Naive B cell (primary cell): ENCODE data around the gene PTPRK. TPM values are rescaled to one million over a fixed set of nuclear protein-coding genes. Genes with fewer than 3 reads are reported as not detected.
A peak's percentile ranks its signal among the peaks of the same experiment; 100 is the strongest.

Source experiments
- ATAC-seq, 2 donors: fragments of 150-1000 bp; cut with Tn5 transposase; 2 replicates each; pipeline ENCODE4 v1.10.0; 2021; ENCODE audit warnings: low read depth in 2 of 2, mild to moderate bottlenecking in 2 of 2, moderate library complexity in 2 of 2
- DNase-seq: peaks from one replicate; pipeline ENCODE4 v3.0.0; 2022
- H3K27ac Mint-ChIP-seq, 6 donors: one replicate each; pipeline ENCODE4 v1.8.0; 2020 to 2022; ENCODE audit warnings: mild to moderate bottlenecking in 6 of 6, mixed read lengths in 6 of 6, moderate library complexity in 5 of 6, inconsistent platforms in 2 of 6
- H3K27me3 Mint-ChIP-seq, 3 donors: one replicate each; pipeline ENCODE4 v1.8.0; 2021 to 2022; ENCODE audit warnings: mixed read lengths in 3 of 3, mild to moderate bottlenecking in 1 of 3
- H3K36me3 Mint-ChIP-seq, 2 donors: one replicate each; pipeline ENCODE4 v1.8.0; 2020 to 2022; ENCODE audit warnings: mixed read lengths in 2 of 2, inconsistent platforms in 1 of 2, mild to moderate bottlenecking in 1 of 2
- H3K4me1 Mint-ChIP-seq, 3 donors: one replicate each; pipeline ENCODE4 v1.8.0; 2020 to 2022; ENCODE audit warnings: mixed read lengths in 3 of 3, inconsistent platforms in 1 of 3, mild to moderate bottlenecking in 1 of 3, moderate library complexity in 1 of 3
- H3K4me3 Mint-ChIP-seq, 8 donors: one replicate each; pipeline ENCODE4 v1.8.0; 2020 to 2022; ENCODE audit warnings: mild to moderate bottlenecking in 8 of 8, mixed read lengths in 8 of 8, moderate library complexity in 8 of 8, inconsistent platforms in 2 of 8
- H3K9me3 Mint-ChIP-seq, 7 donors: one replicate each; pipeline ENCODE4 v1.8.0; 2020 to 2022; ENCODE audit warnings: mixed read lengths in 7 of 7, mild to moderate bottlenecking in 5 of 7, inconsistent platforms in 2 of 7, moderate library complexity in 1 of 7
- polyA plus RNA-seq, 6 donors: library from polyadenylated mRNA; unstranded; fragments of 300-500 nt; fragmentation: Illumina TruSeq; gene quantifications; one replicate each; pipeline ENCODE4 v1.2.3, GENCODE V29; 2021; ENCODE audit warnings: low read depth in 6 of 6

Gene PTPRK
- polyA plus RNA-seq, 6 donors from 2014 or later, result 27.6 to 43.4 (median 34.3) TPM

GRCh38 chr6:128127650-128128049 is 392.7 kb downstream of the PTPRK start:
- H3K9me3 Mint-ChIP-seq, result no peaks in the 10 kb centered on the region
- H3K27ac Mint-ChIP-seq, result no peak overlapping the region
- H3K27me3 Mint-ChIP-seq, result no peaks in the 10 kb centered on the region
- no peak for ATAC-seq
- H3K4me3 Mint-ChIP-seq, result no peak overlapping the region
- peaks cover 3 to 16% (median 15%) of the 10 kb centered on the region in 3 donors for H3K4me1 Mint-ChIP-seq
- H3K36me3 Mint-ChIP-seq, result peaks cover 5 to 8% of the 10 kb centered on the region in 2 donors
- no peak for DNase-seq

GRCh38 chr6:128124713-128125112 is 395.7 kb downstream of the PTPRK start:
- H3K4me1 Mint-ChIP-seq, result peaks cover 3 to 16% (median 16%) of the 10 kb centered on the region in 3 donors

GRCh38 chr6:128121610-128122009 is 398.8 kb downstream of the PTPRK start:
- peaks cover 0 to 4% of the 10 kb centered on the region in 2 donors for H3K36me3 Mint-ChIP-seq

More at GRCh38 chr6:128124713-128125112, 395.7 kb downstream of the PTPRK start:
- no peak for ATAC-seq
- Mint-ChIP-seq H3K36me3 (peaks cover 0 to 4% of the 10 kb centered on the region in 2 donors), H3K27me3 (no peaks in the 10 kb centered on the region), H3K27ac (peak overlapping the region in 2 of 6 donors; percentile 22 to 77), H3K9me3 (no peaks in the 10 kb centered on the region), H3K4me3 (no peak overlapping the region)
- no peak for DNase-seq

GRCh38 chr6:128121190-128121589 is 399.2 kb downstream of the PTPRK start:
- Mint-ChIP-seq H3K4me3 (no peak overlapping the region), H3K27ac (peak overlapping the region in 1 of 6 donors; percentile 10), H3K4me1 (peaks cover 0 to 12% (median 10%) of the 10 kb centered on the region in 3 donors), H3K27me3 (no peaks in the 10 kb centered on the region), H3K36me3 (peaks cover 0 to 4% of the 10 kb centered on the region in 2 donors), H3K9me3 (no peaks in the 10 kb centered on the region)
- DNase-seq (no peak), ATAC-seq (no peak)

More at GRCh38 chr6:128121610-128122009, 398.8 kb downstream of the PTPRK start:
- Mint-ChIP-seq H3K4me1 (peaks cover 0 to 12% (median 10%) of the 10 kb centered on the region in 3 donors), H3K27me3 (no peaks in the 10 kb centered on the region), H3K27ac (peak overlapping the region in 3 of 6 donors; percentile 7 to 44 (median 10)), H3K9me3 (no peaks in the 10 kb centered on the region), H3K4me3 (no peak overlapping the region)
- ATAC-seq (no peak), DNase-seq (no peak)

GRCh38 chr6:128118401-128118800 is 402.0 kb downstream of the PTPRK start:
- no peak for DNase-seq
- Mint-ChIP-seq H3K27me3 (no peaks in the 10 kb centered on the region), H3K36me3 (peaks cover 8 to 15% of the 10 kb centered on the region in 2 donors), H3K4me3 (no peak overlapping the region), H3K4me1 (peaks cover 8 to 17% (median 14%) of the 10 kb centered on the region in 3 donors), H3K27ac (no peak overlapping the region), H3K9me3 (peaks cover 0 to 4% (median 0%) of the 10 kb centered on the region in 7 donors)
- ATAC-seq, result no peak

DNA sequence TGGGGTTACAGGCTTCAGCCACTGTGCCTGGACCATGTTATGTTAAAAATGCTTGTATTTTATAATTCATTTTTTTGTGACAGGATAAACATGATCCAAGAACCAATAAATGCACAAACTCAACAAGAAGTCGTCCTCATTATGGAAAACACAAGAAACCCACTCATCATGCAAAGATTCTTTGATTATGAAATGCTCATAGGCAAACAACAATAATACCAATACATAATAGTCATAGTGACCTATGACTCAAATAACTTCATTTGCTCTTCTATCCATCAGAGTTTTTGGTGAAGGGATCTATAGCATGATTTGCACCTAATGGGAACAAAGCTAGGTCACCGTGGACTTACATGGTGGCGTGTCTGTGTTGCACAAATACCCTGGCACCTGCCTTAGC is 402.5 kb downstream of the PTPRK start:
- Mint-ChIP-seq H3K9me3 (peaks cover 0 to 4% (median 0%) of the 10 kb centered on the region in 7 donors), H3K27ac (no peak overlapping the region), H3K27me3 (no peaks in the 10 kb centered on the region), H3K4me1 (peaks cover 9 to 18% (median 14%) of the 10 kb centered on the region in 3 donors), H3K4me3 (no peak overlapping the region), H3K36me3 (peaks cover 8 to 15% of the 10 kb centered on the region in 2 donors)
- no peak for DNase-seq
- no peak for ATAC-seq

DNA sequence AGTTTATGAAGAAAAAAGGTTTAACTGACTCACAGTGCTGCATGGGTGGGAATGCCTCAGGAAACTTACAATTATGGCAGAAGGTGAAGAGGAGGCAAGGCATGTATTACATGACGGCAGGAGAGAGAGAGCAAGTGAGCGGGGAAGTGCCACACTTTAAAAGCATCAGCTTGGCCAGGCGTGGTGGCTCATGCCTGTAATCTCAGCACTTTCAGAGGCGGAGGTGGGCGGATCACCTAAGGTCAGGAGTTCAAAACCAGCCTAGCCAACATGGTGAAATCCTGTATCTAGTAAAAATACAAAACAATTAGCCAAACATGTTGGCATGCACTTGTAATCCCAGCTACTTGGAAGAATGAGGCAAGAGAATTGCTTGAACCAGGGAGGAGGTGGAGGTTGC is 406.2 kb downstream of the PTPRK start:
- no peaks in the 10 kb centered on the region for H3K27me3 Mint-ChIP-seq
- H3K9me3 Mint-ChIP-seq, result peaks cover 0 to 4% (median 0%) of the 10 kb centered on the region in 7 donors
- peaks cover 11 to 25% (median 24%) of the 10 kb centered on the region in 3 donors for H3K4me1 Mint-ChIP-seq
- DNase-seq, result no peak
- H3K36me3 Mint-ChIP-seq, result peaks cover 8 to 18% of the 10 kb centered on the region in 2 donors
- peak overlapping the region in 1 of 6 donors; percentile 4 for H3K27ac Mint-ChIP-seq
- no peak overlapping the region for H3K4me3 Mint-ChIP-seq
- no peak for ATAC-seq

GRCh38 chr6:128112494-128112893 is 407.9 kb downstream of the PTPRK start:
- no peak for ATAC-seq
- peaks cover 11 to 25% (median 24%) of the 10 kb centered on the region in 3 donors for H3K4me1 Mint-ChIP-seq
- H3K4me3 Mint-ChIP-seq, result peak overlapping the region in 1 of 8 donors; percentile 42
- H3K36me3 Mint-ChIP-seq, result peaks cover 8 to 14% of the 10 kb centered on the region in 2 donors
- DNase-seq, result no peak
- peaks cover 0 to 4% (median 0%) of the 10 kb centered on the region in 7 donors for H3K9me3 Mint-ChIP-seq
- no peaks in the 10 kb centered on the region for H3K27me3 Mint-ChIP-seq
- H3K27ac Mint-ChIP-seq, result peak overlapping the region in 2 of 6 donors; percentile 2 to 9

GRCh38 chr6:128111096-128111495 is 409.3 kb downstream of the PTPRK start:
- ATAC-seq (no peak), DNase-seq (no peak)
- Mint-ChIP-seq H3K9me3 (peaks cover 0 to 4% (median 0%) of the 10 kb centered on the region in 7 donors), H3K27ac (peak overlapping the region in 1 of 6 donors; percentile 9), H3K36me3 (peaks cover 8 to 14% of the 10 kb centered on the region in 2 donors), H3K4me3 (no peak overlapping the region), H3K4me1 (peaks cover 11 to 25% (median 24%) of the 10 kb centered on the region in 3 donors), H3K27me3 (no peaks in the 10 kb centered on the region)

GRCh38 chr6:128107682-128108081 is 412.7 kb downstream of the PTPRK start:
- DNase-seq, result no peak
- no peaks in the 10 kb centered on the region for H3K27me3 Mint-ChIP-seq

DNA sequence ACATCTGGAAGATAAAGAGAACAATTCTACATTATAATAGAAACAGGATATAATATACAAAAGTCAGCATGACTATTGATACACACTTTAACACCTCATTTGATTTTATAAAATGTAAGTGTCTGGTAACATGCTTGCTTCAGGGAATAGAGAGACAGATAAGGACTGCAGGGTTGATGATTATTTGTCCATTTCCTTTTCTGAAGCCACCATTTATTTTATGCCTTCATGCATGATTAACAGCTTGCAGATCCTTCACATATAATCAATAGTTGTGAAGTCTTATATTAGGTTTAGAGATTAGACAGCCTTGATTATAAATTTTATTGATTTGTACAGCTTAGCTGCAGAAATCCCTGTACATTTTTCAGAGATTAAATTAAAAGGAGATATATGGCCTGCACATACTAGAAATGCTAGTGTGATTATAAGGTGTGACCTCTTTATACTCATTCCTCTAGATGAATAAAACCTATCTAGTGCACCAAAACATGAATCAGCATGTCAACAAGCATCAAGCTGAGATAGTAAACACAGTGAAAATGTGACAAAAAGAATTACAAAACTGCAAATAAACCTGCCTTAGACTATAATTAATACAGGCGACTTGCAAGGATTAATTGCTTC is 420.7 kb downstream of the PTPRK start:
- Mint-ChIP-seq H3K27ac (peak overlapping the region in 1 of 6 donors; percentile 39), H3K27me3 (no peaks in the 10 kb centered on the region), H3K36me3 (peaks cover 0 to 9% of the 10 kb centered on the region in 2 donors), H3K4me1 (peaks cover 23 to 33% (median 25%) of the 10 kb centered on the region in 3 donors), H3K4me3 (no peak overlapping the region), H3K9me3 (no peaks in the 10 kb centered on the region)
- no peak for DNase-seq
- ATAC-seq, result no peak

More at GRCh38 chr6:128107682-128108081, 412.7 kb downstream of the PTPRK start:
- Mint-ChIP-seq H3K36me3 (peaks cover 0 to 7% of the 10 kb centered on the region in 2 donors), H3K9me3 (no peaks in the 10 kb centered on the region), H3K4me3 (no peak overlapping the region), H3K4me1 (peaks cover 17 to 24% (median 23%) of the 10 kb centered on the region in 3 donors), H3K27ac (no peak overlapping the region)
- ATAC-seq, result no peak

- no peaks in the 10 kb centered on the region for H3K27me3 Mint-ChIP-seq
- ATAC-seq, result no peak
- peaks cover 0 to 6% of the 10 kb centered on the region in 2 donors for H3K36me3 Mint-ChIP-seq
- DNase-seq, result no peak
- peaks cover 13 to 30% (median 13%) of the 10 kb centered on the region in 3 donors for H3K4me1 Mint-ChIP-seq
- no peak overlapping the region for H3K27ac Mint-ChIP-seq
- no peaks in the 10 kb centered on the region for H3K9me3 Mint-ChIP-seq
- no peak overlapping the region for H3K4me3 Mint-ChIP-seq
Measured at GRCh38 chr6:128098000-128098581, 422.3 kb downstream of the PTPRK start.

DNA sequence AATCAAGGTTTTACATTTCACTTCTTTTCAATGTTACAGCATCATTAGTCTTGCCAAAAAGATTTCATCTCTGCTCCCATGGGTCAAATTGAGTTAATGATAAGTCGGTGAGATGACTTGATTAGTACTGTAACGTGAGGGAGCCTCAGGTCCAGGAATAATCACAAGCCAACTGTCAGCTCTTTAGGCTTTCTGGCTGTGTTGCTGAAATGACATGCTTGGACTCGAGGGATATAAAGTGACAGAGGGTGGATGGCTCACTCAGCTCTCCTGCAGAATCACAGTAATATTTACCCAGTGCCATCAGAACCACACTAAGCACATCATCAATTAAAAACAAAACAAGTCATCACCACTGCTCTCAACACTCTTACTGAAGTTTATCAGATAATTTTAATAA is 423.4 kb downstream of the PTPRK start:
- peak overlapping the region in 2 of 6 donors; percentile 39 to 64 for H3K27ac Mint-ChIP-seq
- H3K27me3 Mint-ChIP-seq, result no peaks in the 10 kb centered on the region
- peaks cover 0 to 6% of the 10 kb centered on the region in 2 donors for H3K36me3 Mint-ChIP-seq
- H3K4me3 Mint-ChIP-seq, result no peak overlapping the region
- H3K4me1 Mint-ChIP-seq, result peaks cover 8 to 23% (median 9%) of the 10 kb centered on the region in 3 donors
- no peak for DNase-seq
- H3K9me3 Mint-ChIP-seq, result no peaks in the 10 kb centered on the region
- ATAC-seq, result no peak

GRCh38 chr6:128095362-128095761 is 425.0 kb downstream of the PTPRK start:
- no peaks in the 10 kb centered on the region for H3K9me3 Mint-ChIP-seq
- peaks cover 2 to 22% (median 8%) of the 10 kb centered on the region in 3 donors for H3K4me1 Mint-ChIP-seq
- ATAC-seq (no peak), DNase-seq (no peak)
- peak overlapping the region in 2 of 6 donors; percentile 21 to 78 for H3K27ac Mint-ChIP-seq
- no peaks in the 10 kb centered on the region for H3K27me3 Mint-ChIP-seq
- H3K36me3 Mint-ChIP-seq, result peaks cover 0 to 6% of the 10 kb centered on the region in 2 donors
- H3K4me3 Mint-ChIP-seq, result no peak overlapping the region
